Osteoblast (primary cell): ENCODE results near the gene RFC3. TPM values are rescaled to one million over a fixed set of nuclear protein-coding genes. Genes with fewer than 3 reads are reported as not detected.

Experiments used
- DNase-seq: peaks from one replicate; pipeline ENCODE4 v3.0.0; 2011; ENCODE audit warnings: low spot score, mixed read lengths; ENCODE audit not compliant: insufficient read length; ENCODE audit errors: missing footprints
- H2AFZ ChIP-seq: 2 replicates; pipeline ENCODE4 v1.6.0; 2011; ENCODE audit warnings: mild to moderate bottlenecking, low read length
- H3K27ac ChIP-seq: 2 replicates; pipeline ENCODE4 v1.5.1; 2011; ENCODE audit warnings: mild to moderate bottlenecking, low read depth, low read length, moderate library complexity
- H3K27me3 ChIP-seq: 2 replicates; pipeline ENCODE4 v1.6.0; 2012; ENCODE audit warnings: mild to moderate bottlenecking, control low read depth, inconsistent platforms, low read length, moderate library complexity; ENCODE audit not compliant: insufficient read depth
- H3K36me3 ChIP-seq: 2 replicates; pipeline ENCODE4 v1.5.1; 2011; ENCODE audit warnings: mild to moderate bottlenecking, low read length, control low read depth, moderate library complexity; ENCODE audit not compliant: insufficient read depth
- H3K4me1 ChIP-seq: 2 replicates; pipeline ENCODE4 v1.5.1; 2011; ENCODE audit warnings: mild to moderate bottlenecking, low read length, control low read depth, moderate library complexity; ENCODE audit not compliant: insufficient read depth
- H3K4me2 ChIP-seq: 2 replicates; pipeline ENCODE4 v1.6.0; 2011; ENCODE audit warnings: mild to moderate bottlenecking, low read length; ENCODE audit not compliant: insufficient read depth
- H3K4me3 ChIP-seq: fragments of 200-600 bp; sonication (generic); 3 replicates; pipeline ENCODE4 v1.5.1; 2012; ENCODE audit warnings: mild to moderate bottlenecking, low read length, inconsistent platforms; ENCODE audit not compliant: insufficient read depth
- H3K79me2 ChIP-seq: 2 replicates; pipeline ENCODE4 v1.6.0; 2012; ENCODE audit warnings: mild to moderate bottlenecking, low read length, control low read depth, inconsistent platforms; ENCODE audit not compliant: insufficient read depth
- H3K9me3 ChIP-seq: 2 replicates; pipeline ENCODE4 v1.5.1; 2011; ENCODE audit warnings: low read depth, low read length, control low read depth
- H4K20me1 ChIP-seq: 2 replicates; pipeline ENCODE4 v1.6.0; 2012; ENCODE audit warnings: mild to moderate bottlenecking, low read length, control low read depth; ENCODE audit not compliant: insufficient read depth
- CTCF ChIP-seq: IDR thresholded peaks from 2 replicates; pipeline ENCODE4 v1.5.1; 2011; ENCODE audit warnings: mild to moderate bottlenecking, low read depth, low read length, moderate library complexity; ENCODE audit errors: extremely low read depth
- total RNA-seq: library from RNA; depleted of rRNA; stranded (reverse); fragments of >200 nt; gene quantifications from 2 replicates; pipeline ENCODE4 v1.2.3, GENCODE V29; 2012

The RFC3 gene
- total RNA-seq, 1 donor, result 5.4 TPM

GRCh38 chr13:33842986-33843385 lies 25.0 kb downstream of the RFC3 start:
- H2AFZ ChIP-seq, result no peak overlapping the region
- H3K4me2 ChIP-seq, result no peak overlapping the region

GRCh38 chr13:33845572-33846302 lies 27.8 kb downstream of the RFC3 start:
- no peaks in the 10 kb centered on the region for H3K36me3 ChIP-seq
- no peaks in the 10 kb centered on the region for H3K79me2 ChIP-seq
- H3K4me3 ChIP-seq, result no peak overlapping the region
- H2AFZ ChIP-seq, result no peak overlapping the region
- H3K27me3 ChIP-seq, result no peaks in the 10 kb centered on the region
- H3K4me2 ChIP-seq, result no peak overlapping the region
- H3K27ac ChIP-seq, result no peak overlapping the region
- no peaks in the 10 kb centered on the region for H3K9me3 ChIP-seq
- DNase-seq, result no peak
- H3K4me1 ChIP-seq, result no peaks in the 10 kb centered on the region
- no peaks in the 10 kb centered on the region for H4K20me1 ChIP-seq
- TF ChIP-seq CTCF, result no peak

More at GRCh38 chr13:33842986-33843385, 25.0 kb downstream of the RFC3 start:
- Histone ChIP-seq H3K4me3 (no peak overlapping the region), H3K4me1 (no peaks in the 10 kb centered on the region), H3K27me3 (no peaks in the 10 kb centered on the region), H3K36me3 (no peaks in the 10 kb centered on the region), H3K79me2 (no peaks in the 10 kb centered on the region), H3K9me3 (no peaks in the 10 kb centered on the region), H4K20me1 (no peaks in the 10 kb centered on the region), H3K27ac (no peak overlapping the region)
- DNase-seq, result no peak
- no peak for TF ChIP-seq CTCF

GRCh38 chr13:33846303-33847062 lies 28.5 kb downstream of the RFC3 start:
- H3K4me1 ChIP-seq, result no peaks in the 10 kb centered on the region
- no peaks in the 10 kb centered on the region for H3K79me2 ChIP-seq
- no peaks in the 10 kb centered on the region for H4K20me1 ChIP-seq
- no peak overlapping the region for H2AFZ ChIP-seq
- H3K4me2 ChIP-seq, result no peak overlapping the region
- no peak for DNase-seq
- H3K36me3 ChIP-seq, result no peaks in the 10 kb centered on the region
- H3K27ac ChIP-seq, result no peak overlapping the region
- TF ChIP-seq CTCF, result no peak
- H3K4me3 ChIP-seq, result no peak overlapping the region
- no peaks in the 10 kb centered on the region for H3K27me3 ChIP-seq
- no peaks in the 10 kb centered on the region for H3K9me3 ChIP-seq

GRCh38 chr13:33849211-33849610 lies 31.3 kb downstream of the RFC3 start:
- H3K4me1 ChIP-seq, result no peaks in the 10 kb centered on the region
- H3K4me2 ChIP-seq, result no peak overlapping the region
- H3K9me3 ChIP-seq, result no peaks in the 10 kb centered on the region
- no peak overlapping the region for H2AFZ ChIP-seq
- H4K20me1 ChIP-seq, result no peaks in the 10 kb centered on the region
- H3K27ac ChIP-seq, result no peak overlapping the region
- H3K4me3 ChIP-seq, result no peak overlapping the region
- H3K36me3 ChIP-seq, result no peaks in the 10 kb centered on the region
- DNase-seq, result no peak
- no peaks in the 10 kb centered on the region for H3K79me2 ChIP-seq
- H3K27me3 ChIP-seq, result no peaks in the 10 kb centered on the region
- no peak for TF ChIP-seq CTCF
